ENCODE measurements around the gene HOXD10.

GRCh38 chr2:176165370-176166050 is 48.9 kb downstream of the HOXD10 start:
- no peak for TF ChIP-seq CTCF (conservative IDR thresholded peaks at IDR 0.05; ENCODE audit: low read depth, low read length)
- TF ChIP-seq EZH2 (IDR thresholded peaks at IDR 0.05; ENCODE audit: borderline replicate concordance, low read depth, low read length, poor library complexity, severe bottlenecking) = no peak
